GM12878 (cell line): ENCODE data around the gene ZNF416. TPM values are rescaled to one million over a fixed set of nuclear protein-coding genes. Genes with fewer than 3 reads are reported as not detected.
A peak's percentile ranks its signal among the peaks of the same experiment; 100 is the strongest.

ENCODE experiments used
- NR2C2 ChIP-seq: IDR thresholded peaks from 2 replicates; pipeline ENCODE4 v1.6.1; 2011; ENCODE audit warnings: borderline replicate concordance, low read depth; ENCODE audit not compliant: control insufficient read depth, insufficient read length
- polyA plus RNA-seq, 11 experiments: library from polyadenylated mRNA; depleted of rRNA in 4 of 11; unstranded in 6 of 11; stranded (reverse) in 5 of 11; fragments of >200 nt; fragmentation: Nextera tagmentation in 4 of 11; fragmentation: Illumina TruSeq in 1 of 11; extraction: Ambion mirVana in 4 of 11; extraction: Trizol in 1 of 11; gene quantifications; 1 replicate in 1 of 11; 2 replicates in 10 of 11; pipeline versions ENCODE4 v1.2.1 to v1.2.3, GENCODE V29; 2011 to 2016; ENCODE audit warnings: inconsistent platforms in 2 of 11, missing spikeins in 2 of 11, low read depth in 1 of 11
- total RNA-seq, 4 experiments: library from RNA; depleted of rRNA in 3 of 4; stranded (reverse); fragments of >200 nt in 3 of 4; fragmentation: Illumina TruSeq in 1 of 4; extraction: Trizol in 1 of 4; gene quantifications; 2 replicates each; pipeline versions ENCODE4 v1.2.1 to v1.2.3, GENCODE V29; 2013 to 2021
- TF ChIP-seq, protein P1 (sequence below): fragments of 450-650 bp; formaldehyde crosslinking; IDR thresholded peaks from 2 replicates; pipeline ENCODE4 v1.5.0; 2022; ENCODE audit warnings: mild to moderate bottlenecking, missing genetic modification characterization

ZNF416 gene
- total and polyA plus RNA-seq, 10 of the 15 experiments (the other 5 are each of a cell fraction or from before 2014, with no cell fraction given) = 1.2 to 5.4 (median 4.7) TPM

- TF ChIP-seq, protein P1, sequence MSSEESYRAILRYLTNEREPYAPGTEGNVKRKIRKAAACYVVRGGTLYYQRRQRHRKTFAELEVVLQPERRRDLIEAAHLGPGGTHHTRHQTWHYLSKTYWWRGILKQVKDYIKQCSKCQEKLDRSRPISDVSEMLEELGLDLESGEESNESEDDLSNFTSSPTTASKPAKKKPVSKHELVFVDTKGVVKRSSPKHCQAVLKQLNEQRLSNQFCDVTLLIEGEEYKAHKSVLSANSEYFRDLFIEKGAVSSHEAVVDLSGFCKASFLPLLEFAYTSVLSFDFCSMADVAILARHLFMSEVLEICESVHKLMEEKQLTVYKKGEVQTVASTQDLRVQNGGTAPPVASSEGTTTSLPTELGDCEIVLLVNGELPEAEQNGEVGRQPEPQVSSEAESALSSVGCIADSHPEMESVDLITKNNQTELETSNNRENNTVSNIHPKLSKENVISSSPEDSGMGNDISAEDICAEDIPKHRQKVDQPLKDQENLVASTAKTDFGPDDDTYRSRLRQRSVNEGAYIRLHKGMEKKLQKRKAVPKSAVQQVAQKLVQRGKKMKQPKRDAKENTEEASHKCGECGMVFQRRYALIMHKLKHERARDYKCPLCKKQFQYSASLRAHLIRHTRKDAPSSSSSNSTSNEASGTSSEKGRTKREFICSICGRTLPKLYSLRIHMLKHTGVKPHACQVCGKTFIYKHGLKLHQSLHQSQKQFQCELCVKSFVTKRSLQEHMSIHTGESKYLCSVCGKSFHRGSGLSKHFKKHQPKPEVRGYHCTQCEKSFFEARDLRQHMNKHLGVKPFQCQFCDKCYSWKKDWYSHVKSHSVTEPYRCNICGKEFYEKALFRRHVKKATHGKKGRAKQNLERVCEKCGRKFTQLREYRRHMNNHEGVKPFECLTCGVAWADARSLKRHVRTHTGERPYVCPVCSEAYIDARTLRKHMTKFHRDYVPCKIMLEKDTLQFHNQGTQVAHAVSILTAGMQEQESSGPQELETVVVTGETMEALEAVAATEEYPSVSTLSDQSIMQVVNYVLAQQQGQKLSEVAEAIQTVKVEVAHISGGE (CRISPR knock-in tag) = peak; percentile 84
- TF ChIP-seq NR2C2 = no peak
- TF ChIP-seq, all 136 proteins: peak for 42
Measured at GRCh38 chr19:57527136-57527881, 51.4 kb downstream of the ZNF416 start, which contains the start of gene ZNF549 (continued).

Other genes starting within 250 kb of the ZNF416 start
Only the 7 nearest of the 23 such genes appear.
- gene ZNF773, start 79.0 kb downstream of the ZNF416 start, total RNA-seq (2014; rRNA removed) = 9.1 and 11.4 TPM in 2 replicates
- gene ZNF773, start 79.0 kb downstream of the ZNF416 start, total RNA-seq (2014; rRNA removed; fragmentation: Illumina TruSeq; extraction: Trizol) = 6.0 and 7.6 TPM in 2 replicates
- 5.6 and 6.4 TPM in 2 replicates for gene ZNF773, start 79.0 kb downstream of the ZNF416 start, total RNA-seq (2021)
- gene ZNF773, start 79.0 kb downstream of the ZNF416 start, polyA plus RNA-seq (2011; rRNA removed) = 8.1 and 9.6 TPM in 2 replicates
- gene ZNF773, start 79.0 kb downstream of the ZNF416 start, polyA plus RNA-seq (2014; fragmentation: Illumina TruSeq; extraction: Trizol) = 5.5 and 7.4 TPM in 2 replicates
- 1 to 10 TPM in 1 of 2 experiments, under 1 TPM in 1; 0.21 to 1.4 TPM for gene ZNF773, start 79.0 kb downstream of the ZNF416 start, polyA plus RNA-seq (2014; fragmentation: Nextera tagmentation; extraction: Ambion mirVana)
- gene ZNF773, start 79.0 kb downstream of the ZNF416 start, polyA plus RNA-seq (2014; rRNA removed) = 7.5 and 8.0 TPM in 2 replicates
- gene ZNF773, start 79.0 kb downstream of the ZNF416 start, polyA plus RNA-seq (2016; fragmentation: Nextera tagmentation; extraction: Ambion mirVana) = 1 to 10 TPM; 6.6 to 6.8 TPM
- 2.4 and 2.5 TPM in 2 replicates for gene ZNF549, start 51.6 kb downstream of the ZNF416 start, total RNA-seq (2014; rRNA removed)
- gene ZNF549, start 51.6 kb downstream of the ZNF416 start, total RNA-seq (2014; rRNA removed; fragmentation: Illumina TruSeq; extraction: Trizol) = 2.5 and 2.9 TPM in 2 replicates
- gene ZNF549, start 51.6 kb downstream of the ZNF416 start, total RNA-seq (2021) = 1.8 and 2.2 TPM in 2 replicates
- 4.0 and 5.7 TPM in 2 replicates for gene ZNF549, start 51.6 kb downstream of the ZNF416 start, polyA plus RNA-seq (2011; rRNA removed)
- gene ZNF549, start 51.6 kb downstream of the ZNF416 start, polyA plus RNA-seq (2014; fragmentation: Illumina TruSeq; extraction: Trizol) = 2.8 and 3.0 TPM in 2 replicates
- 1 to 10 TPM in 1 of 2 experiments, under 1 TPM in 1; 0.73 to 1.1 TPM for gene ZNF549, start 51.6 kb downstream of the ZNF416 start, polyA plus RNA-seq (2014; fragmentation: Nextera tagmentation; extraction: Ambion mirVana)
- 1.8 and 2.0 TPM in 2 replicates for gene ZNF549, start 51.6 kb downstream of the ZNF416 start, polyA plus RNA-seq (2014; rRNA removed)
- gene ZNF549, start 51.6 kb downstream of the ZNF416 start, polyA plus RNA-seq (2016; fragmentation: Nextera tagmentation; extraction: Ambion mirVana) = 1 to 10 TPM; 2.3 to 2.4 TPM
- gene ZNF550, start 19.0 kb downstream of the ZNF416 start, total RNA-seq (2014; rRNA removed) = 7.6 and 8.0 TPM in 2 replicates
- gene ZNF550, start 19.0 kb downstream of the ZNF416 start, total RNA-seq (2014; rRNA removed; fragmentation: Illumina TruSeq; extraction: Trizol) = 7.2 and 7.6 TPM in 2 replicates
- gene ZNF550, start 19.0 kb downstream of the ZNF416 start, total RNA-seq (2021) = 7.1 and 9.0 TPM in 2 replicates
- 14.0 and 18.5 TPM in 2 replicates for gene ZNF550, start 19.0 kb downstream of the ZNF416 start, polyA plus RNA-seq (2011; rRNA removed)
- gene ZNF550, start 19.0 kb downstream of the ZNF416 start, polyA plus RNA-seq (2014; fragmentation: Illumina TruSeq; extraction: Trizol) = 7.9 and 10.9 TPM in 2 replicates
- 1 to 10 TPM; 2.6 to 3.6 TPM for gene ZNF550, start 19.0 kb downstream of the ZNF416 start, polyA plus RNA-seq (2014; fragmentation: Nextera tagmentation; extraction: Ambion mirVana)
- gene ZNF550, start 19.0 kb downstream of the ZNF416 start, polyA plus RNA-seq (2014; rRNA removed) = 7.2 and 8.6 TPM in 2 replicates
- 1 to 10 TPM; 4.5 to 4.9 TPM for gene ZNF550, start 19.0 kb downstream of the ZNF416 start, polyA plus RNA-seq (2016; fragmentation: Nextera tagmentation; extraction: Ambion mirVana)
- gene ZIK1, start 5.2 kb upstream of the ZNF416 start, total RNA-seq (2014; rRNA removed) = 3.5 and 4.6 TPM in 2 replicates
- 3.9 and 4.7 TPM in 2 replicates for gene ZIK1, start 5.2 kb upstream of the ZNF416 start, total RNA-seq (2014; rRNA removed; fragmentation: Illumina TruSeq; extraction: Trizol)
- gene ZIK1, start 5.2 kb upstream of the ZNF416 start, total RNA-seq (2021) = 3.3 and 3.5 TPM in 2 replicates
- gene ZIK1, start 5.2 kb upstream of the ZNF416 start, polyA plus RNA-seq (2011; rRNA removed) = 2.4 and 3.1 TPM in 2 replicates
- gene ZIK1, start 5.2 kb upstream of the ZNF416 start, polyA plus RNA-seq (2014; fragmentation: Illumina TruSeq; extraction: Trizol) = 2.8 and 3.5 TPM in 2 replicates
- gene ZIK1, start 5.2 kb upstream of the ZNF416 start, polyA plus RNA-seq (2014; fragmentation: Nextera tagmentation; extraction: Ambion mirVana) = 1 to 10 TPM in 1 of 2 experiments, under 1 TPM in 1; 0.45 to 1.1 TPM
- gene ZIK1, start 5.2 kb upstream of the ZNF416 start, polyA plus RNA-seq (2014; rRNA removed) = 2.3 TPM in 2 replicates
- 1 to 10 TPM; 2.5 to 3.3 TPM for gene ZIK1, start 5.2 kb upstream of the ZNF416 start, polyA plus RNA-seq (2016; fragmentation: Nextera tagmentation; extraction: Ambion mirVana)
- 9.3 and 9.9 TPM in 2 replicates for gene ZNF530, start 21.0 kb upstream of the ZNF416 start, total RNA-seq (2014; rRNA removed)
- gene ZNF530, start 21.0 kb upstream of the ZNF416 start, total RNA-seq (2014; rRNA removed; fragmentation: Illumina TruSeq; extraction: Trizol) = 6.0 and 6.7 TPM in 2 replicates
- gene ZNF530, start 21.0 kb upstream of the ZNF416 start, total RNA-seq (2021) = 6.4 and 7.5 TPM in 2 replicates
- 3.7 and 3.9 TPM in 2 replicates for gene ZNF530, start 21.0 kb upstream of the ZNF416 start, polyA plus RNA-seq (2011; rRNA removed)
- 5.5 and 6.9 TPM in 2 replicates for gene ZNF530, start 21.0 kb upstream of the ZNF416 start, polyA plus RNA-seq (2014; fragmentation: Illumina TruSeq; extraction: Trizol)
- gene ZNF530, start 21.0 kb upstream of the ZNF416 start, polyA plus RNA-seq (2014; fragmentation: Nextera tagmentation; extraction: Ambion mirVana) = 1 to 10 TPM; 1.9 to 2.1 TPM
- 8.8 and 12.9 TPM in 2 replicates for gene ZNF530, start 21.0 kb upstream of the ZNF416 start, polyA plus RNA-seq (2014; rRNA removed)
- gene ZNF530, start 21.0 kb upstream of the ZNF416 start, polyA plus RNA-seq (2016; fragmentation: Nextera tagmentation; extraction: Ambion mirVana) = 1 to 10 TPM; 6.5 to 8.3 TPM
- gene ZNF134, start 35.3 kb upstream of the ZNF416 start, total RNA-seq (2014; rRNA removed) = 14.3 and 17.6 TPM in 2 replicates
- 9.8 and 10.0 TPM in 2 replicates for gene ZNF134, start 35.3 kb upstream of the ZNF416 start, total RNA-seq (2014; rRNA removed; fragmentation: Illumina TruSeq; extraction: Trizol)
- 10.8 and 13.2 TPM in 2 replicates for gene ZNF134, start 35.3 kb upstream of the ZNF416 start, total RNA-seq (2021)
- gene ZNF134, start 35.3 kb upstream of the ZNF416 start, polyA plus RNA-seq (2011; rRNA removed) = 6.9 and 8.3 TPM in 2 replicates
- 7.9 and 9.5 TPM in 2 replicates for gene ZNF134, start 35.3 kb upstream of the ZNF416 start, polyA plus RNA-seq (2014; fragmentation: Illumina TruSeq; extraction: Trizol)
- gene ZNF134, start 35.3 kb upstream of the ZNF416 start, polyA plus RNA-seq (2014; fragmentation: Nextera tagmentation; extraction: Ambion mirVana) = 1 to 10 TPM; 1.6 to 2.6 TPM
- gene ZNF134, start 35.3 kb upstream of the ZNF416 start, polyA plus RNA-seq (2014; rRNA removed) = 10.6 and 12.2 TPM in 2 replicates
- gene ZNF134, start 35.3 kb upstream of the ZNF416 start, polyA plus RNA-seq (2016; fragmentation: Nextera tagmentation; extraction: Ambion mirVana) = 10 to 100 TPM in 1 of 2 experiments, 1 to 10 TPM in 1; 9.7 to 10.5 TPM
- gene ZNF211, start 54.3 kb upstream of the ZNF416 start, total RNA-seq (2014; rRNA removed) = 10.7 and 11.1 TPM in 2 replicates
- gene ZNF211, start 54.3 kb upstream of the ZNF416 start, total RNA-seq (2014; rRNA removed; fragmentation: Illumina TruSeq; extraction: Trizol) = 9.6 and 9.8 TPM in 2 replicates
- 8.6 and 9.4 TPM in 2 replicates for gene ZNF211, start 54.3 kb upstream of the ZNF416 start, total RNA-seq (2021)
- gene ZNF211, start 54.3 kb upstream of the ZNF416 start, polyA plus RNA-seq (2011; rRNA removed) = 20.6 and 22.0 TPM in 2 replicates
- gene ZNF211, start 54.3 kb upstream of the ZNF416 start, polyA plus RNA-seq (2014; fragmentation: Illumina TruSeq; extraction: Trizol) = 9.3 and 12.2 TPM in 2 replicates
- gene ZNF211, start 54.3 kb upstream of the ZNF416 start, polyA plus RNA-seq (2014; fragmentation: Nextera tagmentation; extraction: Ambion mirVana) = 1 to 10 TPM; 2.1 to 3.6 TPM
- gene ZNF211, start 54.3 kb upstream of the ZNF416 start, polyA plus RNA-seq (2014; rRNA removed) = 8.5 and 9.1 TPM in 2 replicates
- gene ZNF211, start 54.3 kb upstream of the ZNF416 start, polyA plus RNA-seq (2016; fragmentation: Nextera tagmentation; extraction: Ambion mirVana) = 10 to 100 TPM in 1 of 2 experiments, 1 to 10 TPM in 1; 6.7 to 10.3 TPM